Spinal cord (tissue), 10 donors: ENCODE results near the gene SLC25A51. TPM values are rescaled to one million over a fixed set of nuclear protein-coding genes. Genes with fewer than 3 reads are reported as not detected.
"Not testable (repeated sequence)": the region's sequence is repeated elsewhere in the genome, so short reads cannot be mapped to it uniquely, and the experiment has no call there.

Experiments
- DNase-seq, 6 donors: peaks; one replicate each; pipeline versions ENCODE4 v3.0.0 to v3.0.0-alpha.2; 2013 to 2015; ENCODE audit warnings: low spot score in 6 of 6, low read depth in 4 of 6
- H3K27ac ChIP-seq: one replicate; pipeline ENCODE4 v1.5.1; 2013; ENCODE audit warnings: low read depth, low read length, control low read depth
- H3K27me3 ChIP-seq: one replicate; pipeline ENCODE4 v1.6.1; 2013; ENCODE audit warnings: low read length; ENCODE audit not compliant: control insufficient read depth, insufficient read depth
- H3K36me3 ChIP-seq: one replicate; pipeline ENCODE4 v1.6.1; 2013; ENCODE audit warnings: low read length; ENCODE audit not compliant: control insufficient read depth, insufficient read depth
- H3K4me1 ChIP-seq: one replicate; pipeline ENCODE4 v1.6.1; 2013; ENCODE audit warnings: low read length; ENCODE audit not compliant: control insufficient read depth, insufficient read depth
- H3K4me3 ChIP-seq: one replicate; pipeline ENCODE4 v1.5.1; 2013; ENCODE audit warnings: low read depth, low read length, control low read depth
- H3K9me3 ChIP-seq: one replicate; pipeline ENCODE4 v1.6.1; 2013; ENCODE audit warnings: low read length; ENCODE audit not compliant: control insufficient read depth, insufficient read depth
- WGBS: methylation state at CpG from one replicate; pipeline ENCODE4 v1.1.5; 2013; ENCODE audit warnings: missing lambda C conversion rate; ENCODE audit not compliant: insufficient coverage; 5-methylcytosine and 5-hydroxymethylcytosine counted together
- polyA plus RNA-seq, 2 donors: library from polyadenylated mRNA; unstranded; fragments of 120-200 nt; gene quantifications; one replicate each; pipeline ENCODE4 v1.2.1, GENCODE V29; 2013; ENCODE audit not compliant: insufficient read length in 2 of 2
- total RNA-seq, 2 donors: library from RNA; depleted of rRNA in 1 of 2; stranded (reverse); fragments of 120-200 nt in 1 of 2; fragments of >200 nt in 1 of 2; gene quantifications; one replicate each; pipeline versions ENCODE4 v1.2.3 to v1.2.4, GENCODE V29; 2013 to 2014
- donor health status: healthy.

The SLC25A51 gene
- total and polyA plus RNA-seq, 4 donors = 19.8 to 56.3 (median 29.6) TPM

- H3K36me3 ChIP-seq = peaks cover 29% of the 10 kb centered on the region
- H3K4me3 ChIP-seq = no peak overlapping the region
- 83% methylated on average over 1 of the region's 2 CpGs for WGBS
- no peak for DNase-seq
- no peak overlapping the region for H3K27ac ChIP-seq
- H3K27me3 ChIP-seq = no peaks in the 10 kb centered on the region
- H3K9me3 ChIP-seq = no peaks in the 10 kb centered on the region
- no peaks in the 10 kb centered on the region for H3K4me1 ChIP-seq
Observed at GRCh38 chr9:37897665-37898064, 6.3 kb downstream of the SLC25A51 start.

- Histone ChIP-seq H3K27ac (no peak overlapping the region), H3K9me3 (no peaks in the 10 kb centered on the region), H3K4me3 (no peak overlapping the region), H3K36me3 (peaks cover 33% of the 10 kb centered on the region), H3K27me3 (no peaks in the 10 kb centered on the region), H3K4me1 (no peaks in the 10 kb centered on the region)
- DNase-seq = no peak
- 80% methylated on average over 4 of the region's 8 CpGs for WGBS
Observed at GRCh38 chr9:37892063-37892462, 11.9 kb downstream of the SLC25A51 start.

- not testable (repeated sequence) for H3K27ac ChIP-seq, H3K4me1 ChIP-seq, DNase-seq, H3K27me3 ChIP-seq, H3K4me3 ChIP-seq, H3K9me3 ChIP-seq
- WGBS = 100% methylated on average over 1 of the region's 17 CpGs
- peaks cover 26% of the 10 kb centered on the region for H3K36me3 ChIP-seq
Observed at GRCh38 chr9:37891042-37891441, 12.9 kb downstream of the SLC25A51 start.

- Histone ChIP-seq H3K36me3 (peaks cover 18% of the 10 kb centered on the region), H3K27me3 (no peaks in the 10 kb centered on the region), H3K27ac (no peak overlapping the region), H3K9me3 (no peaks in the 10 kb centered on the region), H3K4me1 (no peaks in the 10 kb centered on the region), H3K4me3 (no peak overlapping the region)
- DNase-seq = no peak
Observed at GRCh38 chr9:37889536-37889935, 14.4 kb downstream of the SLC25A51 start.

GRCh38 chr9:37887977-37888583 lies 15.8 kb downstream of the SLC25A51 start:
- H3K4me1 ChIP-seq = not testable (repeated sequence)
- WGBS = no CpG with 5 or more reads among the region's 11 CpGs

GRCh38 chr9:37880916-37881479 lies 22.9 kb downstream of the SLC25A51 start:
- no peak for DNase-seq
- H3K27me3 ChIP-seq = no peaks in the 10 kb centered on the region
- peaks cover 17% of the 10 kb centered on the region for H3K36me3 ChIP-seq
- no peak overlapping the region for H3K4me3 ChIP-seq
- H3K4me1 ChIP-seq = no peaks in the 10 kb centered on the region
- 95% methylated on average over 2 of the region's 2 CpGs for WGBS
- H3K9me3 ChIP-seq = peaks cover 4% of the 10 kb centered on the region
- H3K27ac ChIP-seq = no peak overlapping the region

More at GRCh38 chr9:37887977-37888583, 15.8 kb downstream of the SLC25A51 start:
- H3K36me3 ChIP-seq = peaks cover 12% of the 10 kb centered on the region
- DNase-seq, H3K9me3 ChIP-seq, H3K4me3 ChIP-seq, H3K27ac ChIP-seq, H3K27me3 ChIP-seq: not testable (repeated sequence)

GRCh38 chr9:37876376-37876775 lies 27.6 kb downstream of the SLC25A51 start:
- H3K36me3 ChIP-seq = peaks cover 17% of the 10 kb centered on the region
- peaks cover 4% of the 10 kb centered on the region for H3K9me3 ChIP-seq
- DNase-seq = no peak
- no peaks in the 10 kb centered on the region for H3K4me1 ChIP-seq
- H3K27me3 ChIP-seq = no peaks in the 10 kb centered on the region
- no peak overlapping the region for H3K4me3 ChIP-seq
- no CpG with 5 or more reads among the region's 1 CpG for WGBS
- no peak overlapping the region for H3K27ac ChIP-seq

GRCh38 chr9:37873955-37874354 lies 30.0 kb downstream of the SLC25A51 start:
- H3K4me1 ChIP-seq = no peaks in the 10 kb centered on the region
- 100% methylated on average over 1 of the region's 2 CpGs for WGBS

GRCh38 chr9:37870799-37871176 lies 33.1 kb downstream of the SLC25A51 start:
- no peaks in the 10 kb centered on the region for H3K4me1 ChIP-seq
- H3K27ac ChIP-seq = no peak overlapping the region
- WGBS = no CpG with 5 or more reads among the region's 5 CpGs
- no peak for DNase-seq
- H3K27me3 ChIP-seq = no peaks in the 10 kb centered on the region
- H3K4me3 ChIP-seq = no peak overlapping the region
- no peaks in the 10 kb centered on the region for H3K36me3 ChIP-seq
- no peaks in the 10 kb centered on the region for H3K9me3 ChIP-seq

More at GRCh38 chr9:37873955-37874354, 30.0 kb downstream of the SLC25A51 start:
- no peak overlapping the region for H3K27ac ChIP-seq
- no peak overlapping the region for H3K4me3 ChIP-seq
- H3K27me3 ChIP-seq = no peaks in the 10 kb centered on the region
- no peak for DNase-seq
- H3K36me3 ChIP-seq = peaks cover 7% of the 10 kb centered on the region
- peaks cover 4% of the 10 kb centered on the region for H3K9me3 ChIP-seq

GRCh38 chr9:37870081-37870798 lies 33.7 kb downstream of the SLC25A51 start:
- Histone ChIP-seq H3K9me3 (no peaks in the 10 kb centered on the region), H3K36me3 (no peaks in the 10 kb centered on the region), H3K4me3 (no peak overlapping the region), H3K27ac (no peak overlapping the region), H3K27me3 (no peaks in the 10 kb centered on the region), H3K4me1 (no peaks in the 10 kb centered on the region)
- WGBS = no CpG with 5 or more reads among the region's 5 CpGs
- no peak for DNase-seq
